ENCODE results near the gene TTLL8. TPM values are rescaled to one million over a fixed set of nuclear protein-coding genes. Genes with fewer than 3 reads are reported as not detected.
"Not testable (repeated sequence)": the region's sequence is repeated elsewhere in the genome, so short reads cannot be mapped to it uniquely, and the experiment has no call there.

Gene TTLL8
- total and polyA plus RNA-seq, 4 donors, result not detected

DNA sequence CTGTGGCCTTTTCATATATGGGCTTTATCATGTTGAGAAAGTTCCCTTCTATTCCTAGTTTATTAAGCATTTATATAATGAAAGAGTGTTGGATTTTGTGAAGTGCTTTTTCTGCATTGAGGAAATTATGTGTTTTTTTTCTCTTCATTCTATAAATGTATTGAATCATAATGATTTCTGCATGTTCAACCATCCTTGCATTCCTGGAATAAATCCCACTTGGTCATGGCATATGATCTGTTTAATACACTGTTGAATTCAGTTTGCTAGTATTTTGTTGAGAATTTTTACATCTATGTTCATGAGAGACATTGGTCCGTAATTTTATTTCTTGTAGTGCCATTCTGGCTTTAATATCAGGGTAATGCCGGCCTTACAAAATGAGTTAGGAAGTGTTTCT lies 71.8 kb downstream of the TTLL8 start:
- TF ChIP-seq RAD21 (IDR thresholded peaks at IDR 0.05) (no peak), FOXA2 (IDR thresholded peaks at IDR 0.05) (no peak), EGR1 (IDR thresholded peaks at IDR 0.05; ENCODE audit: low read depth in 2 of 2) (no peak), NR2F2 (IDR thresholded peaks at IDR 0.05) (no peak), YY1 (IDR thresholded peaks at IDR 0.05) (no peak)
- TF ChIP-seq, protein P1, sequence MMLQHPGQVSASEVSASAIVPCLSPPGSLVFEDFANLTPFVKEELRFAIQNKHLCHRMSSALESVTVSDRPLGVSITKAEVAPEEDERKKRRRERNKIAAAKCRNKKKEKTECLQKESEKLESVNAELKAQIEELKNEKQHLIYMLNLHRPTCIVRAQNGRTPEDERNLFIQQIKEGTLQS (IDR thresholded peaks at IDR 0.05), result no peak
- TF ChIP-seq, protein P2, sequence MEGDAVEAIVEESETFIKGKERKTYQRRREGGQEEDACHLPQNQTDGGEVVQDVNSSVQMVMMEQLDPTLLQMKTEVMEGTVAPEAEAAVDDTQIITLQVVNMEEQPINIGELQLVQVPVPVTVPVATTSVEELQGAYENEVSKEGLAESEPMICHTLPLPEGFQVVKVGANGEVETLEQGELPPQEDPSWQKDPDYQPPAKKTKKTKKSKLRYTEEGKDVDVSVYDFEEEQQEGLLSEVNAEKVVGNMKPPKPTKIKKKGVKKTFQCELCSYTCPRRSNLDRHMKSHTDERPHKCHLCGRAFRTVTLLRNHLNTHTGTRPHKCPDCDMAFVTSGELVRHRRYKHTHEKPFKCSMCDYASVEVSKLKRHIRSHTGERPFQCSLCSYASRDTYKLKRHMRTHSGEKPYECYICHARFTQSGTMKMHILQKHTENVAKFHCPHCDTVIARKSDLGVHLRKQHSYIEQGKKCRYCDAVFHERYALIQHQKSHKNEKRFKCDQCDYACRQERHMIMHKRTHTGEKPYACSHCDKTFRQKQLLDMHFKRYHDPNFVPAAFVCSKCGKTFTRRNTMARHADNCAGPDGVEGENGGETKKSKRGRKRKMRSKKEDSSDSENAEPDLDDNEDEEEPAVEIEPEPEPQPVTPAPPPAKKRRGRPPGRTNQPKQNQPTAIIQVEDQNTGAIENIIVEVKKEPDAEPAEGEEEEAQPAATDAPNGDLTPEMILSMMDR (IDR thresholded peaks at IDR 0.05; ENCODE audit: low read depth, low read length, missing input control), result no peak
- TF ChIP-seq, protein P3, sequence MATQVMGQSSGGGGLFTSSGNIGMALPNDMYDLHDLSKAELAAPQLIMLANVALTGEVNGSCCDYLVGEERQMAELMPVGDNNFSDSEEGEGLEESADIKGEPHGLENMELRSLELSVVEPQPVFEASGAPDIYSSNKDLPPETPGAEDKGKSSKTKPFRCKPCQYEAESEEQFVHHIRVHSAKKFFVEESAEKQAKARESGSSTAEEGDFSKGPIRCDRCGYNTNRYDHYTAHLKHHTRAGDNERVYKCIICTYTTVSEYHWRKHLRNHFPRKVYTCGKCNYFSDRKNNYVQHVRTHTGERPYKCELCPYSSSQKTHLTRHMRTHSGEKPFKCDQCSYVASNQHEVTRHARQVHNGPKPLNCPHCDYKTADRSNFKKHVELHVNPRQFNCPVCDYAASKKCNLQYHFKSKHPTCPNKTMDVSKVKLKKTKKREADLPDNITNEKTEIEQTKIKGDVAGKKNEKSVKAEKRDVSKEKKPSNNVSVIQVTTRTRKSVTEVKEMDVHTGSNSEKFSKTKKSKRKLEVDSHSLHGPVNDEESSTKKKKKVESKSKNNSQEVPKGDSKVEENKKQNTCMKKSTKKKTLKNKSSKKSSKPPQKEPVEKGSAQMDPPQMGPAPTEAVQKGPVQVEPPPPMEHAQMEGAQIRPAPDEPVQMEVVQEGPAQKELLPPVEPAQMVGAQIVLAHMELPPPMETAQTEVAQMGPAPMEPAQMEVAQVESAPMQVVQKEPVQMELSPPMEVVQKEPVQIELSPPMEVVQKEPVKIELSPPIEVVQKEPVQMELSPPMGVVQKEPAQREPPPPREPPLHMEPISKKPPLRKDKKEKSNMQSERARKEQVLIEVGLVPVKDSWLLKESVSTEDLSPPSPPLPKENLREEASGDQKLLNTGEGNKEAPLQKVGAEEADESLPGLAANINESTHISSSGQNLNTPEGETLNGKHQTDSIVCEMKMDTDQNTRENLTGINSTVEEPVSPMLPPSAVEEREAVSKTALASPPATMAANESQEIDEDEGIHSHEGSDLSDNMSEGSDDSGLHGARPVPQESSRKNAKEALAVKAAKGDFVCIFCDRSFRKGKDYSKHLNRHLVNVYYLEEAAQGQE (IDR thresholded peaks at IDR 0.05), result no peak
- WGBS, result 97% methylated on average over 2 of the region's 2 CpGs

DNA sequence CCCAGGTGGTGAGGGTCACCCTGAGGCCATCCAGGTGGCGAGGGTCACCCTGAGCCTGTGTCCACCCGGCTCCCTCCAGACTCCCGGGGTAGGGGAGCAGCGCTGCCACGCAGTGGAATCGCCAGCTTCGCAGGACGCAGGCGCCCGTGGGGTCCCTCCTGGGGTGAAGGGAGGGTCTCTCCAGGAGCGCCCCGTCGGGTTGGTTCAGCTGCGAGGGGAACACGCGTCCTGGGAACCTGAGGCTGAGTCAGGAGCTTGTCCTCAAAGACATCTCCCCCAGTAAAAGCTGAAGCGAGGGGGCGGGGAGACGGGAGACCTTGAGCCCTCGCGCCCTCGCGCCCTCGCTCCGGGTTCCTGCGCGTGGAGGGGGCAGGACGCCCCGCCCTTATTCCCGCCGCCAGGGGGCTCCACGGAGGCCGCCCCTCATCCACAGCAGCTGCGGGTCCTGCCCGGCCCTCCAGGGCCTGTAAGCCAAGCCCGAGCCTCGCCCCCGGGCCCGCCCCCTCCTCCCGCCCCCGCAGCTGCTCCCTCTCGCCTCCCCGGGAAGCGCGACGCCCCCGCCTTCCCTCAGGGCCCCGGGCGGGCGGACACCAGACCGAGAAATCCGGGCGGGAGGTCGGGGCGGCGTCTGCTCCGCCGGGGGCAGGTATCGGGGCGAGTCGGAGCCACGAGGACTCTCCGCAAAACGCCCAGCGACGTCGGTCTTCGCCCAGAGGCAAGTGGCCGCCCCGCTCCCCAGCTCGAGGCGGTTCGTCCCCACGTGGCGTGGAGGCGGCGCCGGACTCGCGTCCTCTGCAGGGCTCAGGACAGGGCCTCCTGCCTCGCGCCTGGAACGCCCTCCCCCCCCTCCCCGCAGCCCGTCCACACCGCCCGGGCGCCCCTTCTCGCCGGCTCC lies 74.7 kb downstream of the TTLL8 start:
- TF ChIP-seq, protein P2 (IDR thresholded peaks at IDR 0.05; ENCODE audit: low read depth, low read length, missing input control), result peak; percentile 4
- TF ChIP-seq TAF1 (conservative IDR thresholded peaks at IDR 0.05), result no peak
- TF ChIP-seq HNF4A (conservative IDR thresholded peaks at IDR 0.05), result no peak
- TF ChIP-seq YY1 (IDR thresholded peaks at IDR 0.05), result no peak
- H3K27ac ChIP-seq (ENCODE audit: low read depth in 1 of 2, low read length in 2 of 2), result no peak overlapping the region
- no peaks in the 10 kb centered on the region for H3K4me1 ChIP-seq (ENCODE audit: control insufficient read depth in 4 of 4, insufficient read depth in 4 of 4, low read length in 3 of 4)
- no peaks in the 10 kb centered on the region for H3K36me3 ChIP-seq (ENCODE audit: control insufficient read depth in 4 of 4, insufficient read depth in 3 of 4, low read depth in 1 of 4, low read length in 3 of 4)
- peaks cover 0 to 3% (median 0%) of the 10 kb centered on the region in 4 donors for H3K27me3 ChIP-seq (ENCODE audit: control insufficient read depth in 4 of 4, insufficient read depth in 4 of 4, low read length in 3 of 4)
- H3K9me3 ChIP-seq (ENCODE audit: control insufficient read depth in 4 of 4, low read length in 3 of 4), result peaks cover 0 to 10% (median 0%) of the 10 kb centered on the region in 4 donors
- 18% methylated on average over 90 of the region's 90 CpGs for whole genome bisulfite sequencing
- DNase-seq (ENCODE audit: low spot score), result peak; percentile 35
- H3K4me3 ChIP-seq (ENCODE audit: low read depth in 1 of 3, low read length in 3 of 3), result peak overlapping the region in 1 of 3 donors; percentile 34
- H3K9ac ChIP-seq (ENCODE audit: low read depth in 1 of 2, low read length in 2 of 2), result no peak overlapping the region

More for the DNA sequence above, 71.8 kb downstream of the TTLL8 start:
- H3K27me3 ChIP-seq (ENCODE audit: control insufficient read depth in 4 of 4, insufficient read depth in 4 of 4, low read length in 3 of 4), result peaks cover 0 to 3% (median 0%) of the 10 kb centered on the region in 4 donors
- no peaks in the 10 kb centered on the region for H3K36me3 ChIP-seq (ENCODE audit: control insufficient read depth in 4 of 4, insufficient read depth in 3 of 4, low read depth in 1 of 4, low read length in 3 of 4)
- no peak overlapping the region for H3K4me3 ChIP-seq (ENCODE audit: low read depth in 1 of 3, low read length in 3 of 3)
- H3K27ac ChIP-seq (ENCODE audit: low read depth in 1 of 2, low read length in 2 of 2), result no peak overlapping the region
- H3K4me1 ChIP-seq (ENCODE audit: control insufficient read depth in 4 of 4, insufficient read depth in 4 of 4, low read length in 3 of 4), result no peaks in the 10 kb centered on the region
- peaks cover 0 to 16% (median 2%) of the 10 kb centered on the region in 4 donors for H3K9me3 ChIP-seq (ENCODE audit: control insufficient read depth in 4 of 4, low read length in 3 of 4)
- no peak for DNase-seq (ENCODE audit: low spot score)
- no peak overlapping the region for H3K9ac ChIP-seq (ENCODE audit: low read depth in 1 of 2, low read length in 2 of 2)

DNA sequence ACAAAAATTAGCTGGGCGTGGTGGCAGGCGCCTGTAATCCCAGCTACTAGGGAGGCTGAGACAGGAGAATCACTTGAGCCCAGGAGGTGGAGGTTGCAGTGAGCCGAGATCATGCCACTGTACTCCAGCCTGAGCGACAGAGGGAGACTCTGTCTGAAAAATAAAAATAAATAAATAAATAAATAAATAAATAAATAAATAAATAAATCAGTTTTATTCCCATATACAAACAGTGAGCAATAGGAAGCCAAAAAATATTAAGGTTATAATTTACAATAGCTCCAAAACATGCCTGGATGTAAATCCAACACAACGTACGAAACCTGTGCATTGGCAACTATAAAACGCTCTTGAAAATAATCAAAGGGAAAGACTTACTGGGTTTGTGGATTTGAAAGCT lies 76.3 kb downstream of the TTLL8 start:
- H3K27ac ChIP-seq (ENCODE audit: low read depth in 1 of 2, low read length in 2 of 2); H3K36me3 ChIP-seq (ENCODE audit: control insufficient read depth in 4 of 4, insufficient read depth in 3 of 4, low read depth in 1 of 4, low read length in 3 of 4); H3K9me3 ChIP-seq (ENCODE audit: control insufficient read depth in 4 of 4, low read length in 3 of 4); H3K9ac ChIP-seq (ENCODE audit: low read depth in 1 of 2, low read length in 2 of 2); H3K4me3 ChIP-seq (ENCODE audit: low read depth in 1 of 3, low read length in 3 of 3); DNase-seq (ENCODE audit: low spot score); H3K27me3 ChIP-seq (ENCODE audit: control insufficient read depth in 4 of 4, insufficient read depth in 4 of 4, low read length in 3 of 4); H3K4me1 ChIP-seq (ENCODE audit: control insufficient read depth in 4 of 4, insufficient read depth in 4 of 4, low read length in 3 of 4): not testable (repeated sequence)
- WGBS, result 97% methylated on average over 7 of the region's 7 CpGs
